Stimulated activated CD4-positive, alpha-beta T cell treated with anti-CD3 and anti-CD28 coated beads, TNF-alpha, amount 100 ng/mL, for 48 hours (primary cell): ENCODE results near the gene MCU.
"Not testable (repeated sequence)": the region's sequence is repeated elsewhere in the genome, so short reads cannot be mapped to it uniquely, and the experiment has no call there.

Experiments used
- DNase-seq, 3 donors: peaks; one replicate each; pipeline ENCODE4 v3.0.0-alpha.2; 2020; ENCODE audit warnings: low read depth in 3 of 3

The MCU gene

GRCh38 chr10:72687035-72687434, 4.9 kb upstream of the MCU start:
- DNase-seq, result no peak

GRCh38 chr10:72688208-72688651, 3.7 kb upstream of the MCU start:
- DNase-seq, result no peak

- no peak for DNase-seq
Observed at GRCh38 chr10:72689660-72690059, 2.3 kb upstream of the MCU start.

GRCh38 chr10:72690071-72690755, 1.7 kb upstream of the MCU start:
- DNase-seq, result no peak

- DNase-seq, result no peak
Observed at GRCh38 chr10:72691470-72691862, 477 bp upstream of the MCU start.

- no peak for DNase-seq
Observed at GRCh38 chr10:72692744-72692993, 726 bp downstream of the MCU start.

GRCh38 chr10:72692994-72693781, 1.2 kb downstream of the MCU start:
- no peak for DNase-seq

GRCh38 chr10:72694476-72695369, 2.8 kb downstream of the MCU start:
- no peak for DNase-seq

GRCh38 chr10:72695496-72695895, 3.6 kb downstream of the MCU start:
- no peak for DNase-seq

GRCh38 chr10:72697716-72698115, 5.8 kb downstream of the MCU start:
- no peak for DNase-seq

- DNase-seq, result not testable (repeated sequence)
Observed at GRCh38 chr10:72702465-72702864, 10.5 kb downstream of the MCU start.

GRCh38 chr10:72702868-72703581, 11.1 kb downstream of the MCU start:
- DNase-seq, result no peak

- DNase-seq, result no peak
Observed at GRCh38 chr10:72704117-72704516, 12.2 kb downstream of the MCU start.

- DNase-seq, result no peak
Observed at GRCh38 chr10:72709041-72709440, 17.1 kb downstream of the MCU start.

GRCh38 chr10:72712136-72712535, 20.2 kb downstream of the MCU start:
- no peak for DNase-seq

GRCh38 chr10:72719941-72720592, 28.1 kb downstream of the MCU start:
- no peak for DNase-seq

GRCh38 chr10:72720814-72721660, 29.1 kb downstream of the MCU start:
- DNase-seq, result no peak

GRCh38 chr10:72727130-72727529, 35.2 kb downstream of the MCU start:
- DNase-seq, result no peak

- DNase-seq, result no peak
Observed at GRCh38 chr10:72728462-72728861, 36.5 kb downstream of the MCU start.

- DNase-seq, result no peak
Observed at GRCh38 chr10:72729528-72729927, 37.6 kb downstream of the MCU start.
